SK-N-SH (cell line): Measurements from ENCODE around the gene TAF6L.
"Not testable (repeated sequence)": the region's sequence is repeated elsewhere in the genome, so short reads cannot be mapped to it uniquely, and the experiment has no call there.

Experiments
- CTCF ChIP-seq: fragments of 200-600 bp; sonication (generic); IDR thresholded peaks from 2 replicates; pipeline ENCODE4 v1.6.1; 2017; ENCODE audit warnings: antibody characterized with exemption, mild to moderate bottlenecking, moderate library complexity
- FOXJ3 ChIP-seq: sonication (generic); formaldehyde crosslinking; IDR thresholded peaks from 2 replicates; pipeline ENCODE4 v1.5.1; 2020; ENCODE audit warnings: mild to moderate bottlenecking, missing genetic modification reagents
- JUND ChIP-seq: IDR thresholded peaks from 2 replicates; pipeline ENCODE4 v1.4.0; 2012
- REST ChIP-seq: IDR thresholded peaks from 2 replicates; pipeline ENCODE4 v1.6.1; 2012; ENCODE audit warnings: mild to moderate bottlenecking, low read depth, low read length, moderate library complexity
- SIN3A ChIP-seq: IDR thresholded peaks from 2 replicates; pipeline ENCODE4 v1.6.1; 2012; ENCODE audit warnings: low read depth, mild to moderate bottlenecking, low read length, moderate library complexity, borderline replicate concordance

- not testable (repeated sequence) for TF ChIP-seq SIN3A, CTCF, FOXJ3, REST, JUND
Observed at GRCh38 chr11:62749931-62750330, 21.3 kb upstream of the TAF6L start.
